NCI-H128 (cell line): ENCODE data around the gene RNU7-1.
"Not testable (repeated sequence)": the region's sequence is repeated elsewhere in the genome, so short reads cannot be mapped to it uniquely, and the experiment has no call there.

Experiments
- DNase-seq: peaks from one replicate; lab custom pipeline; 2025; ENCODE audit not compliant: unreplicated experiment; lab: John Stamatoyannopoulos, UW

Gene RNU7-1

DNA sequence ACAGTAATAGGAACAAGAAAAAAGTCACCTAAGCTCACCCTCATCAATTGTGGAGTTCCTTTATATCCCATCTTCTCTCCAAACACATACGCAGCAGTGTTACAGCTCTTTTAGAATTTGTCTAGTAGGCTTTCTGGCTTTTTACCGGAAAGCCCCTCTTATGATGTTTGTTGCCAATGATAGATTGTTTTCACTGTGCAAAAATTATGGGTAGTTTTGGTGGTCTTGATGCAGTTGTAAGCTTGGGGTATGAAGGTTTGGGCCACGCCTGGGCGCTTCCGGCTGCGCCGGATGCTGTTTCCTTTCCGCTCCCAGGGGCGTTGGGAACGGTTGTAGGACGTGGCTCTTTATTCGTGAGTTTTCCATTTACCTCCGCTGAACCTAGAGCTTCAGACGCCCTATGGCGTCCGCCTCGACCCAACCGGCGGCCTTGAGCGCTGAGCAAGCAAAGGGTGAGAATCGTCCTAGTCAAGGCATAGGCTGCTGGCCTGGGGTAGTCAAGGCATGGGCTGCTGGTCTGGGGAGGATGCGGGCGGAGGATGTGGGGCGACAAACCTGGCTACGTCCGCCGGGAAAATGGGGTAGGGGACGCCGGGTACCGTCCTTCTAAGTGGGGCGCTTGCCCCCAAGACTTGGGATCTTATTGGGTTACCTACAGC, at the start of gene RNU7-1, which contains the start of gene C12orf57:
Gene RNU7-1, plus strand, starts transcription at position 95 of the 659 bp plus-strand sequence.
Gene C12orf57, plus strand, starts transcription at position 301 of the 659 bp plus-strand sequence. Its CDS starts 100 bp downstream, at position 401.
- DNase-seq = peak; percentile 93

GRCh38 chr12:6894321-6894720, 49.3 kb upstream of the RNU7-1 start:
- DNase-seq = no peak

GRCh38 chr12:6896846-6897435, 46.7 kb upstream of the RNU7-1 start:
- no peak for DNase-seq

- DNase-seq = no peak
Observed at GRCh38 chr12:6899427-6899826, 44.2 kb upstream of the RNU7-1 start.

- no peak for DNase-seq
Observed at GRCh38 chr12:6899837-6900519, 43.6 kb upstream of the RNU7-1 start.

GRCh38 chr12:6902448-6902847, 41.2 kb upstream of the RNU7-1 start:
- no peak for DNase-seq

DNA sequence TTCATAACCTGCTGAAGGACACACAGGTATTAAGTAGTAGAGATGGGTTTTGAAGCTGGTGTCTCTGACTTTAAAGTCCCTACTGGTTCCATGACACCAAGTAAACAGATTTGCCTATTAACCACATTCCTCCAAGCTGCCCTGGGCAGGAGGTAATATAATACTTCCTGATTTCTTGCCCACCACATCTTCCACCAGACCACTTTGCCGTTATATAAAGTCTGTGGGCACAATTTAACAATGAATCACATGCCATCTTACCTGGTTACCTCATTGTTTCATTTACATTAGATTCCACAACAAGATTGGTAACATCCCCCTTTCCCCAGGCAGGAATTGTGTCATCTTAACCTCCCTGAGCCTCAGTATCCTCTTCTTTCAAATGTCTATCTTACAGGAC, 39.9 kb upstream of the RNU7-1 start:
- no peak for DNase-seq

GRCh38 chr12:6904280-6905276, 39.0 kb upstream of the RNU7-1 start, which contains the start of gene LRRC23:
TSS of gene LRRC23 (plus strand) at chr12:6904822. CDS start at chr12:6905634, 812 bp downstream.
- peak; percentile 99 for DNase-seq

- no peak for DNase-seq
Observed at GRCh38 chr12:6905414-6906040, 38.1 kb upstream of the RNU7-1 start.

- not testable (repeated sequence) for DNase-seq
Observed at GRCh38 chr12:6908141-6908540, 35.5 kb upstream of the RNU7-1 start.

- DNase-seq = no peak
Observed at GRCh38 chr12:6909421-6910145, 34.0 kb upstream of the RNU7-1 start.

GRCh38 chr12:6912164-6912935, 31.3 kb upstream of the RNU7-1 start:
- DNase-seq = no peak

GRCh38 chr12:6914246-6914946, 29.2 kb upstream of the RNU7-1 start, which contains the start of gene ENO2:
TSS of gene ENO2 (plus strand) at chr12:6914580. CDS start at chr12:6915833, 1,253 bp downstream.
- peak; percentile 81 for DNase-seq

- DNase-seq = no peak
Observed at GRCh38 chr12:6914947-6915788, 28.4 kb upstream of the RNU7-1 start.

DNA sequence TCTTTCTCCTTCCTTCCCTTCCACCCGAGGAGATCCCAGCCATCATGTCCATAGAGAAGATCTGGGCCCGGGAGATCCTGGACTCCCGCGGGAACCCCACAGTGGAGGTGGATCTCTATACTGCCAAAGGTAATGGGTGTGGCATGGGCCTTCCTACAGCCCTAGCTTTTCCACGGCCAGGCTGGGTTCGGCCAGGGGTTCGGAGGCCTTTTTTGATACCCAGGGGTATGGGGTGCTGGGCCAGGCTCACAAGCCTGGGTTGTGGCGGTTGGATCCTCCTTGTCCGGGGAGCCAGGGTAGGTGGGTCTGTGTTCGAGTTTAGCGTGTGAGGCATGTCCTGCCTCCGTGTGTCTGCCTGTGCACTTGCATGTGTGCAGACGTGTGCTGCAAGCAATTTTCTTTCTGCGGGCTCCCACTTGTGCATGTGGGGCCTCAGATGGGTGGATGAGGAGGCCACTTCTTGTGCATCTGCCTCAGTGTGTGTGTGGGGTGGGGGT, 27.8 kb upstream of the RNU7-1 start:
- no peak for DNase-seq

DNA sequence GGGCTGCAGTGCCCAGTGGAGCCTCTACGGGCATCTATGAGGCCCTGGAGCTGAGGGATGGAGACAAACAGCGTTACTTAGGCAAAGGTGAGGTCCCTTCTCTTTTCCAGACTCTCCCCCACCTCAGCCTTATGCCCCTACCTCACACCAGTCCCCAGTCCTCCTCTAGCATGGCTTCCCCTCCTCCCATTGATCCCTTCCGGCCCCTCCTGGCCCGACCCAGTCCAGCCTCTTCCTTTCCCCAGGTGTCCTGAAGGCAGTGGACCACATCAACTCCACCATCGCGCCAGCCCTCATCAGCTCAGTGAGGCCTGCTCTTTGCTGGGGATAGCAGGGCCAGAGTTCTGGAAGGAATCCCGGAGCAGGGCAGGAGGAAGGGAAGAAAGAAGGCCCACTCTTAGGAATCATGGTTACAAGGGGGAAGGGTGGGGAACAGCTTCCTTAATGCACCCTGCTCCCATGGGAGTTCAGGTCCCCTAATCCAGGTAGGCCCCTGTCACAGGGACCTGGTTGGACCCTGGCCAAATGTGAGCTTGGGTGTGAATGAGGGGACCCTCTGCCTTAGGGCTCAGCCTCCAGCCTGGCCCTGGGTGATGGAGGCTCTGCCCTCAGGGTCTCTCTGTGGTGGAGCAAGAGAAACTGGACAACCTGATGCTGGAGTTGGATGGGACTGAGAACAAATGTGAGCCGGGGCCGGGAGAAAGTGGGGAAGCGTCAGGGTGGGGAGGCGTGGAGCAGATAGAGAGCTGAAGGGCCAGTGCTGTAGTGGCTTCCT, 27.0 kb upstream of the RNU7-1 start:
- DNase-seq = no peak
